Mesenchymal stem cell (in vitro differentiated cells and primary cell): ENCODE results near the gene STXBP4.

Experiments
- DNase-seq: peaks from one replicate; pipeline ENCODE4 v3.0.0-alpha.2; 2013
- H2AFZ ChIP-seq: one replicate; pipeline ENCODE4 v1.6.1; 2013; ENCODE audit warnings: low read depth, mild to moderate bottlenecking, control low read depth, inconsistent platforms, low read length, moderate library complexity
- H2AK5ac ChIP-seq: 2 replicates; pipeline ENCODE4 v1.6.1; 2013; ENCODE audit warnings: low read length, moderate library complexity, mild to moderate bottlenecking, inconsistent platforms; ENCODE audit not compliant: severe bottlenecking
- H2BK120ac ChIP-seq: one replicate; pipeline ENCODE4 v1.6.1; 2013; ENCODE audit warnings: low read depth, mild to moderate bottlenecking, inconsistent platforms, low read length, moderate library complexity
- H2BK12ac ChIP-seq, 2 experiments: one replicate each; pipeline ENCODE4 v1.6.1; 2013; ENCODE audit warnings: inconsistent platforms in 2 of 2, low read length in 2 of 2, mild to moderate bottlenecking in 2 of 2, moderate library complexity in 2 of 2, control low read depth in 1 of 2
- H2BK15ac ChIP-seq: one replicate; pipeline ENCODE4 v1.6.1; 2013; ENCODE audit warnings: mild to moderate bottlenecking, low read depth, inconsistent platforms; ENCODE audit not compliant: poor library complexity, severe bottlenecking
- H2BK5ac ChIP-seq: 2 replicates; pipeline ENCODE4 v1.6.1; 2013; ENCODE audit warnings: low read depth, mild to moderate bottlenecking, low read length, control low read depth, inconsistent platforms; ENCODE audit not compliant: poor library complexity, severe bottlenecking
- H3K14ac ChIP-seq, 2 experiments: one replicate each; pipeline ENCODE4 v1.6.1; 2013; ENCODE audit warnings: inconsistent platforms in 2 of 2, low read length in 2 of 2, control low read depth in 1 of 2, mild to moderate bottlenecking in 1 of 2, moderate library complexity in 1 of 2
- H3K18ac ChIP-seq, 2 experiments: one replicate each; pipeline ENCODE4 v1.6.1; 2013; ENCODE audit warnings: inconsistent platforms in 2 of 2, low read length in 2 of 2, control low read depth in 1 of 2, low read depth in 1 of 2, mild to moderate bottlenecking in 1 of 2
- H3K23ac ChIP-seq, 2 experiments: one replicate each; pipeline ENCODE4 v1.6.1; 2013; ENCODE audit warnings: inconsistent platforms in 2 of 2, low read length in 2 of 2, mild to moderate bottlenecking in 2 of 2, moderate library complexity in 2 of 2, control low read depth in 1 of 2
- H3K27ac ChIP-seq: 2 replicates; pipeline ENCODE4 v1.5.1; 2013; ENCODE audit warnings: mild to moderate bottlenecking, moderate library complexity, low read length, control low read depth, inconsistent platforms; ENCODE audit not compliant: poor library complexity, severe bottlenecking
- H3K27me3 ChIP-seq, 2 experiments: 2 replicates each; pipeline versions ENCODE4 v1.6.1 to v1.7.0; 2013; ENCODE audit warnings: low read length in 2 of 2, mild to moderate bottlenecking in 2 of 2, moderate library complexity in 2 of 2, control low read depth in 1 of 2, inconsistent platforms in 1 of 2; ENCODE audit not compliant: control insufficient read depth in 1 of 2, insufficient read depth in 1 of 2
- H3K36me3 ChIP-seq, 2 experiments: 2 replicates each; pipeline versions ENCODE4 v1.6.1 to v1.7.0; 2013; ENCODE audit warnings: low read length in 2 of 2, control low read depth in 1 of 2, inconsistent platforms in 1 of 2, low read depth in 1 of 2, mild to moderate bottlenecking in 1 of 2; ENCODE audit not compliant: insufficient read depth in 2 of 2, control insufficient read depth in 1 of 2
- H3K4ac ChIP-seq, 2 experiments: one replicate each; pipeline ENCODE4 v1.6.1; 2013; ENCODE audit warnings: inconsistent platforms in 2 of 2, low read length in 2 of 2, mild to moderate bottlenecking in 2 of 2, moderate library complexity in 2 of 2, control low read depth in 1 of 2, low read depth in 1 of 2
- H3K4me1 ChIP-seq: 2 replicates; pipeline ENCODE4 v1.6.1; 2013; ENCODE audit warnings: low read depth, low read length, control low read depth; ENCODE audit not compliant: control insufficient read depth, insufficient read depth
- H3K4me2 ChIP-seq: 2 replicates; pipeline ENCODE4 v1.6.1; 2013; ENCODE audit warnings: low read length, mild to moderate bottlenecking, inconsistent platforms; ENCODE audit not compliant: poor library complexity, severe bottlenecking
- H3K4me3 ChIP-seq, 2 experiments: 2 replicates each; pipeline versions ENCODE4 v1.5.1 to v1.7.0; 2013; ENCODE audit warnings: low read length in 2 of 2, mild to moderate bottlenecking in 2 of 2, control low read depth in 1 of 2, low read depth in 1 of 2; ENCODE audit not compliant: insufficient read depth in 1 of 2
- H3K79me1 ChIP-seq: replicated peaks from 2 replicates; pipeline ENCODE4 v1.6.1; 2013; ENCODE audit warnings: mild to moderate bottlenecking, control low read depth, low read length, inconsistent platforms; ENCODE audit not compliant: poor library complexity, severe bottlenecking
- H3K9ac ChIP-seq: 2 replicates; pipeline ENCODE4 v1.7.0; 2013; ENCODE audit warnings: mild to moderate bottlenecking, low read length, moderate library complexity
- H3K9me3 ChIP-seq: 2 replicates; pipeline ENCODE4 v1.7.0; 2013; ENCODE audit warnings: mild to moderate bottlenecking, low read length; ENCODE audit not compliant: control insufficient read depth
- H4K8ac ChIP-seq: one replicate; pipeline ENCODE4 v1.6.1; 2013; ENCODE audit warnings: inconsistent platforms, mild to moderate bottlenecking, low read length, moderate library complexity
- H4K91ac ChIP-seq: one replicate; pipeline ENCODE4 v1.6.1; 2013; ENCODE audit warnings: mild to moderate bottlenecking, low read length, inconsistent platforms
- WGBS: methylation state at CpG from one replicate; pipeline ENCODE4 v1.1.7; 2013; ENCODE audit warnings: mixed read lengths; 5-methylcytosine and 5-hydroxymethylcytosine counted together

The STXBP4 gene

DNA sequence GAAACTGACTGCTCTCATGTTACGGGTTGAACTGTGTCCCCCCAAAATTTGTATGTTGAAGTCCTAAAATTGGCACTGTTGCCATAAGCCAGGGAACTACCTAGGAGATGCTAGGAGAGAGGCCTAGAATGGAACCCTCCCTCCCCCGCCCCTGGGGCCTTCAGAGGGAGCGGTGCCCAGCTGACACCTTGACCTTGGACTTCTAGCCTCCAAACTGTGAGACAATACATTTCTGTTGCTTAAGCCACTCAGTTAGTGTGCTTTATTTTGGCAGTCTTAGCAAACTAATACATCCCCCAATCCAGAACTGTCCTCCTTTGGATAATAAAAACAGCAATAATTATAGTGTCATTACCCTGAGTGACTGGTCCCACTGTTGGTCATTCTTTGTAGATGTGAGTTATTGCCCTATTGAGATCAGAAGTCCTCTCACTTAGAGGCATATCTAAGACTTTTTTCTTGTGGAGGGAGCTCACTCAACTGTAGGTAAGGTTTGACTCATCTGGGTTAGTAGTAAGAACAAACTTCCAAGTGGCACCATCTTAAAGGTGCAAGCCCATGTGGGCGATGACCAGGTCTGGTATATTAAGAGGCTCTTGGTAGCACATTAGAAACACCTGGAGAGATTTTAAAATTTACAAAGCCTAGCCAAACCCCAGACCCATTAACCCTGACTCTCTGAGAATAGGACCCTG lies 203.2 kb downstream of the STXBP4 start:
- no peak overlapping the region for H2BK12ac ChIP-seq
- H3K18ac ChIP-seq = no peak overlapping the region
- DNase-seq = no peak
- H3K36me3 ChIP-seq = no peaks in the 10 kb centered on the region
- H3K4ac ChIP-seq = no peak overlapping the region
- no peak overlapping the region for H3K4me3 ChIP-seq
- H2AK5ac ChIP-seq = no peak overlapping the region
- no peak overlapping the region for H3K4me2 ChIP-seq
- no peak overlapping the region for H3K27ac ChIP-seq
- H3K14ac ChIP-seq = no peak overlapping the region
- H3K23ac ChIP-seq = no peak overlapping the region
- no peak overlapping the region for H2BK15ac ChIP-seq
- H2BK120ac ChIP-seq = no peak overlapping the region
- no peak overlapping the region for H4K8ac ChIP-seq
- peaks cover 2% of the 10 kb centered on the region for H3K79me1 ChIP-seq
- peaks cover 12% of the 10 kb centered on the region for H3K9me3 ChIP-seq
- H3K4me1 ChIP-seq = peaks cover 1% of the 10 kb centered on the region
- H3K27me3 ChIP-seq = no peaks in the 10 kb centered on the region
- no peak overlapping the region for H3K9ac ChIP-seq
- H4K91ac ChIP-seq = no peak overlapping the region
- no peak overlapping the region for H2AFZ ChIP-seq
- H2BK5ac ChIP-seq = no peak overlapping the region
- WGBS = 97% methylated on average over 3 of the region's 4 CpGs

DNA sequence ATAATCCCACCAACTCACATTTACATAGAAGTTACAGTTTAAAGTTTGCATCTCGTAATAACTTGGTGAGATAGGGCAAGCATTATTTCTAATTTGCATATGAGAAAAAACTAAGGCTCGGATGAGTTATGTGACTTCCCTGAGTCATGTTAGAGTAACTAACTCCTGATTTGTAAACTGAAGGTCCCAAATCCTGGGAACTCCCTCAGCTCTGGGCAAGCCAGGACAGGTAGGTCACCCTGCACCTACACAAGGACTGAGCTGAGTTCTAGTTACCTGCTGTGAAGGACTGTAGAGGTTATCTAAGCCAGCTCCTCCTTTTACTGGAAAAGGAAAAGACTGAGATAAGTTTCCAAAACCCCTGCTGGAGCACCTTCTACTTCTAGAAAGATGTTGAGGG lies 204.0 kb downstream of the STXBP4 start:
- Histone ChIP-seq H3K18ac (no peak overlapping the region), H3K4me2 (no peak overlapping the region), H3K4ac (no peak overlapping the region), H3K27me3 (no peaks in the 10 kb centered on the region), H2BK5ac (no peak overlapping the region), H4K8ac (no peak overlapping the region), H3K9me3 (peaks cover 12% of the 10 kb centered on the region), H2BK15ac (no peak overlapping the region), H3K4me1 (peaks cover 1% of the 10 kb centered on the region), H3K79me1 (peaks cover 2% of the 10 kb centered on the region), H3K36me3 (no peaks in the 10 kb centered on the region), H2BK12ac (no peak overlapping the region), H2BK120ac (no peak overlapping the region), H2AFZ (no peak overlapping the region), H4K91ac (no peak overlapping the region), H3K4me3 (no peak overlapping the region), H3K27ac (no peak overlapping the region), H3K9ac (no peak overlapping the region), H3K23ac (no peak overlapping the region), H3K14ac (no peak overlapping the region), H2AK5ac (no peak overlapping the region)
- DNase-seq = no peak
- 92% methylated on average over 2 of the region's 2 CpGs for WGBS

DNA sequence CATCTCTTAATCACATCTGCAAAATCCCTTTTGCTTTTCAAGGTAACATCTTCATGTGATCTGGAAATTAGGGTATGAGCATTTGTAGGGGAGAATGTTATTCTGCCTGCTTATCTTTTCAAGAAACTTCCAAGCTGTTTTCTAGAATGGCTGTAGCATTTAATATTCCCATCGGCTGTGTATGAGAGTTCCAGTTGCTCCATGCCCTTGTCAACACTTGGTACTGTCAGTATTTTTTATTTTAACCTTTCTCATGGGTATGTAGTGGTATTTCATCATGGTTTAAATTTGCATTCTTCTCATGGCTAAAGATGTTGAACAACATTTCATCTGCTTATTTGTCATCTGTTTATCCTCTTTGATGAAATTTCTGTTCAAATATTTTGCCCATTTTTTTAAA lies 205.6 kb downstream of the STXBP4 start:
- H2BK5ac ChIP-seq = no peak overlapping the region
- H3K79me1 ChIP-seq = peaks cover 2% of the 10 kb centered on the region
- H3K23ac ChIP-seq = no peak overlapping the region
- H4K91ac ChIP-seq = no peak overlapping the region
- H3K4me3 ChIP-seq = no peak overlapping the region
- no peak overlapping the region for H3K4ac ChIP-seq
- no peak overlapping the region for H2AK5ac ChIP-seq
- peaks cover 12% of the 10 kb centered on the region for H3K9me3 ChIP-seq
- no peaks in the 10 kb centered on the region for H3K36me3 ChIP-seq
- no peak overlapping the region for H3K27ac ChIP-seq
- no peak overlapping the region for H3K14ac ChIP-seq
- no peaks in the 10 kb centered on the region for H3K27me3 ChIP-seq
- no peak overlapping the region for H3K18ac ChIP-seq
- no peak for DNase-seq
- no peak overlapping the region for H2BK12ac ChIP-seq
- no peak overlapping the region for H3K9ac ChIP-seq
- H2BK120ac ChIP-seq = no peak overlapping the region
- no peak overlapping the region for H4K8ac ChIP-seq
- no peak overlapping the region for H2BK15ac ChIP-seq
- 100% methylated on average over 1 of the region's 1 CpG for WGBS
- H2AFZ ChIP-seq = no peak overlapping the region
- H3K4me2 ChIP-seq = no peak overlapping the region
- H3K4me1 ChIP-seq = peaks cover 1% of the 10 kb centered on the region

DNA sequence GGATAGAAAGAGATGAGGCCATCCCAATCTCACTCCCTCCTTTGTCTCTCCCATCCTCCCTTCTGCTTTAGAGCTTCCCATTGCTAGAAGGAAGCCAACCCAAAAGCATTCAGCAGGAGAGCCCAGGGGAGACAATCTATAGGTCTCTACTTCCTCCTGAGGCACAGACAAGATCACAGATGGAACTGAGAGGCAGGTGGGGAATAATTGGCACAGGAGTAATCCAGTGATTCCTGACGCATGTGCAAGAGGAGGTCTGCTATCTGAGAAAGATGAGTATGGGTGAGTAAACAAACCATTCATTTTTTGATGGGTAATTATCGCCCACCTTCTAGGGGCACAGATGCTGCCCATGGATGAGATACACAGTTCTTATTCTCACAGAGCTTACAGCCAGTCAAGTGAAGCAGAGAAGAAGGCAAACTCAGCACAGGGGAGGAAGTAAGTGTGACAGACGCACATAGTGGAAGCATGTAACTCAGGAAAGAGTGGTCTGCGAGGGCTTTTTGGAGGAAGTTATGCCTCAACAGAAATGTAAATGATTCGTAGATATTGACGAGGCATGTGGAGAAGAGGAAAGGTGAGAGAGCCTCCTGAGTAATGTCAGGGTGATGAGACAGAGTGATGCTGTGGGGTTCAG lies 207.3 kb downstream of the STXBP4 start:
- Histone ChIP-seq H2BK5ac (no peak overlapping the region), H2BK12ac (no peak overlapping the region), H4K8ac (no peak overlapping the region), H3K79me1 (peaks cover 2% of the 10 kb centered on the region), H3K4me3 (no peak overlapping the region), H3K14ac (no peak overlapping the region), H2AK5ac (no peak overlapping the region), H3K36me3 (no peaks in the 10 kb centered on the region), H2BK15ac (no peak overlapping the region), H3K9ac (no peak overlapping the region), H3K4me1 (peaks cover 1% of the 10 kb centered on the region), H3K27ac (no peak overlapping the region), H3K27me3 (no peaks in the 10 kb centered on the region), H3K9me3 (peaks cover 12% of the 10 kb centered on the region), H3K4ac (no peak overlapping the region), H4K91ac (no peak overlapping the region), H3K23ac (no peak overlapping the region), H2BK120ac (no peak overlapping the region), H3K18ac (no peak overlapping the region), H2AFZ (no peak overlapping the region), H3K4me2 (no peak overlapping the region)
- 96% methylated on average over 6 of the region's 6 CpGs for WGBS
- no peak for DNase-seq
